Esophagus muscularis mucosa (tissue), 4 donors: Measurements from ENCODE around the gene GRIK3. TPM values are rescaled to one million over a fixed set of nuclear protein-coding genes. Genes with fewer than 3 reads are reported as not detected.

Experiments used
- DNase-seq: peaks from one replicate; pipeline ENCODE4 v3.0.0-alpha.2; 2017; ENCODE audit errors: extremely low spot score
- H3K27ac ChIP-seq, 4 donors: fragments of 200-600 bp; sonication (generic); replicated peaks in 1 of 4; 1 replicate in 3 of 4; 2 replicates in 1 of 4; pipeline ENCODE4 v1.5.1; 2016 to 2019; ENCODE audit warnings: mild to moderate bottlenecking in 1 of 4
- H3K27me3 ChIP-seq, 4 donors: fragments of 200-600 bp; sonication (generic); one replicate each; pipeline versions ENCODE4 v1.5.1 to v1.6.0; 2016 to 2019
- H3K36me3 ChIP-seq, 4 donors: fragments of 200-600 bp; sonication (generic); one replicate each; pipeline ENCODE4 v1.5.1; 2016 to 2019
- H3K4me1 ChIP-seq, 4 donors: fragments of 200-600 bp; sonication (generic); one replicate each; pipeline ENCODE4 v1.5.1; 2016 to 2019
- H3K4me3 ChIP-seq, 4 donors: fragments of 200-600 bp; sonication (generic); 1 replicate in 2 of 4; 2 replicates in 2 of 4; pipeline ENCODE4 v1.5.1; 2016 to 2019; ENCODE audit warnings: mild to moderate bottlenecking in 4 of 4, moderate library complexity in 1 of 4
- H3K9me3 ChIP-seq, 4 donors: fragments of 200-600 bp; sonication (generic); 1 replicate in 3 of 4; 2 replicates in 1 of 4; pipeline ENCODE4 v1.5.1; 2016 to 2019
- CTCF ChIP-seq, 3 experiments: fragments of 200-600 bp in 2 of 3; fragments of 450-650 bp in 1 of 3; sonication (generic) in 2 of 3; IDR thresholded peaks; one replicate each; pipeline ENCODE4 v1.5.1; 2017 to 2019; ENCODE audit warnings: antibody characterized with exemption in 3 of 3, mild to moderate bottlenecking in 2 of 3, moderate library complexity in 1 of 3
- EP300 ChIP-seq: sonication (generic); formaldehyde crosslinking; IDR thresholded peaks from one replicate; pipeline ENCODE4 v1.6.1; 2017; ENCODE audit warnings: antibody characterized with exemption
- POLR2A ChIP-seq: fragments of 450-650 bp; IDR thresholded peaks from one replicate; pipeline ENCODE4 v1.6.1; 2017; ENCODE audit warnings: antibody characterized with exemption, moderate library complexity, mild to moderate bottlenecking, low read depth
- POLR2AphosphoS5 ChIP-seq, 2 donors: sonication (generic); formaldehyde crosslinking; IDR thresholded peaks; one replicate each; pipeline ENCODE4 v1.6.1; 2017; ENCODE audit warnings: antibody characterized with exemption in 2 of 2
- WGBS: methylation state at CpG from one replicate; pipeline ENCODE4 v1.1.5; 2018; 5-methylcytosine and 5-hydroxymethylcytosine counted together
- intact Hi-C: fragments of 100-400 bp; cut with DNase I; formaldehyde crosslinking; loops from one replicate; pipeline ENCODE4 v1.15.1; 2023
- total RNA-seq, 4 donors: library from RNA; depleted of rRNA; stranded (reverse); fragments of >200 nt; gene quantifications; one replicate each; pipeline versions ENCODE4 v1.1.0 to v1.2.1, GENCODE V29; 2016

GRIK3 gene
- total RNA-seq, 4 donors from 2014 or later, result 5.3 to 7.9 (median 6.6) TPM

- no peak for DNase-seq
- H3K4me3 ChIP-seq, result no peak overlapping the region
- no peak overlapping the region for H3K27ac ChIP-seq
- intact Hi-C loops, result no loop called here
- H3K27me3 ChIP-seq, result peaks cover 0 to 62% (median 0%) of the 10 kb centered on the region in 4 donors
- H3K9me3 ChIP-seq, result no peaks in the 10 kb centered on the region
- no peaks in the 10 kb centered on the region for H3K4me1 ChIP-seq
- TF ChIP-seq POLR2AphosphoS5 (IDR thresholded peaks at IDR 0.05) (no peak), CTCF (IDR thresholded peaks at IDR 0.05) (no peak), EP300 (no peak), POLR2A (no peak)
- WGBS, result 63% methylated on average over 5 of the region's 5 CpGs
- no peaks in the 10 kb centered on the region for H3K36me3 ChIP-seq
Observed at GRCh38 chr1:36956570-36956969, 77.7 kb downstream of the GRIK3 start.

- intact Hi-C loops, result no loop called here
- no CpG with 5 or more reads among the region's 7 CpGs for WGBS
Observed at GRCh38 chr1:36955016-36955415, 79.3 kb downstream of the GRIK3 start.

GRCh38 chr1:36953061-36953460 lies 81.3 kb downstream of the GRIK3 start:
- Histone ChIP-seq H3K27ac (no peak overlapping the region), H3K9me3 (no peaks in the 10 kb centered on the region), H3K4me1 (no peaks in the 10 kb centered on the region), H3K4me3 (no peak overlapping the region), H3K36me3 (no peaks in the 10 kb centered on the region), H3K27me3 (peaks cover 0 to 67% (median 0%) of the 10 kb centered on the region in 4 donors)
- WGBS, result 75% methylated on average over 2 of the region's 5 CpGs
- DNase-seq, result no peak
- TF ChIP-seq CTCF (IDR thresholded peaks at IDR 0.05) (no peak), POLR2AphosphoS5 (IDR thresholded peaks at IDR 0.05) (no peak), POLR2A (no peak), EP300 (no peak)
- intact Hi-C loops, result no loop called here

More at GRCh38 chr1:36955016-36955415, 79.3 kb downstream of the GRIK3 start:
- DNase-seq, result no peak
- Histone ChIP-seq H3K36me3 (no peaks in the 10 kb centered on the region), H3K27ac (no peak overlapping the region), H3K4me3 (no peak overlapping the region), H3K9me3 (no peaks in the 10 kb centered on the region), H3K27me3 (peaks cover 0 to 54% (median 0%) of the 10 kb centered on the region in 4 donors), H3K4me1 (no peaks in the 10 kb centered on the region)
- no peak for TF ChIP-seq POLR2A
- no peak for TF ChIP-seq EP300
- no peak for TF ChIP-seq CTCF (IDR thresholded peaks at IDR 0.05)

GRCh38 chr1:36951761-36952160 lies 82.6 kb downstream of the GRIK3 start:
- no peak overlapping the region for H3K4me3 ChIP-seq
- no peaks in the 10 kb centered on the region for H3K36me3 ChIP-seq
- TF ChIP-seq POLR2A, result no peak
- TF ChIP-seq CTCF (IDR thresholded peaks at IDR 0.05), result no peak
- TF ChIP-seq POLR2AphosphoS5 (IDR thresholded peaks at IDR 0.05), result no peak
- H3K27ac ChIP-seq, result no peak overlapping the region
- intact Hi-C loops, result no loop called here
- 69% methylated on average over 5 of the region's 5 CpGs for WGBS
- H3K27me3 ChIP-seq, result peaks cover 0 to 62% (median 0%) of the 10 kb centered on the region in 4 donors
- no peaks in the 10 kb centered on the region for H3K9me3 ChIP-seq
- H3K4me1 ChIP-seq, result no peaks in the 10 kb centered on the region
- no peak for DNase-seq

- intact Hi-C loops, result no loop called here
- Histone ChIP-seq H3K36me3 (no peaks in the 10 kb centered on the region), H3K27me3 (peaks cover 0 to 62% (median 0%) of the 10 kb centered on the region in 4 donors), H3K4me3 (no peak overlapping the region), H3K27ac (no peak overlapping the region), H3K4me1 (no peaks in the 10 kb centered on the region), H3K9me3 (no peaks in the 10 kb centered on the region)
- 45% methylated on average over 7 of the region's 7 CpGs for WGBS
- no peak for DNase-seq
- no peak for TF ChIP-seq POLR2AphosphoS5 (IDR thresholded peaks at IDR 0.05)
Observed at GRCh38 chr1:36951292-36951750, 83.0 kb downstream of the GRIK3 start.
